GM12878 (cell line): ENCODE results near the gene MAP1A. TPM values are rescaled to one million over a fixed set of nuclear protein-coding genes. Genes with fewer than 3 reads are reported as not detected.

Source experiments
- ATAC-seq: fragments of 200-7000 bp; cut with Tn5 transposase; 3 replicates; pipeline ENCODE4 v1.9.1; 2020; ENCODE audit warnings: mild to moderate bottlenecking, moderate library complexity
- BruUV-seq: library from RNA; stranded (reverse); fragments of 400-500 nt; replicated peaks from 2 replicates; lab custom pipeline; 2021; lab: Mats Ljungman, UMichigan
- CTCF ChIA-PET: fragments of 300-600 bp; sonication (Branson Sonifier 250); formaldehyde crosslinking; extraction: SDS; loops from one replicate; lab custom pipeline; 2021; ENCODE audit warnings: inconsistent platforms; lab: Yijun Ruan, JAX
- POLR2A ChIA-PET: fragments of 350-600 bp; formaldehyde crosslinking; extraction: SDS; loops from one replicate; lab custom pipeline; 2021; ENCODE audit warnings: inconsistent platforms; lab: Charles Lee
- RAD21 ChIA-PET: fragments of 300-600 bp; sonication (Branson Sonifier 250); formaldehyde crosslinking; loops from one replicate; lab custom pipeline; 2023; ENCODE audit warnings: antibody characterized with exemption; ENCODE audit not compliant: unreplicated experiment; lab: Charles Lee
- SMC1A ChIA-PET: fragments of 300-600 bp; sonication (Branson Sonifier 250); formaldehyde crosslinking; loops from one replicate; lab custom pipeline; 2023; ENCODE audit not compliant: unreplicated experiment, uncharacterized antibody; lab: Charles Lee
- DNase-seq: peaks from one replicate; pipeline ENCODE4 v3.0.0-alpha.2; 2011; ENCODE audit warnings: low read depth, low spot score
- FAIRE-seq: peaks from 3 replicates; lab custom pipeline; 2011; peaks lifted over from hg19 to GRCh38; lab: Jason Lieb, UNC
- H2AFZ ChIP-seq: 2 replicates; pipeline ENCODE4 v1.6.0; 2011; ENCODE audit warnings: low read depth, low read length, control low read depth; ENCODE audit not compliant: control insufficient read depth
- H3K27ac ChIP-seq: 2 replicates; pipeline ENCODE4 v1.5.1; 2011; ENCODE audit warnings: control low read depth; ENCODE audit not compliant: control insufficient read depth, insufficient read depth
- H3K27me3 ChIP-seq, 2 experiments: replicated peaks in 1 of 2; 2 replicates each; pipeline versions ENCODE4 v1.6.0 to v1.6.1; 2011; ENCODE audit warnings: low read length in 1 of 2; ENCODE audit not compliant: control insufficient read depth in 2 of 2, insufficient read depth in 2 of 2
- H3K36me3 ChIP-seq, 2 experiments: 2 replicates each; pipeline ENCODE4 v1.5.1; 2011; ENCODE audit warnings: low read length in 1 of 2; ENCODE audit not compliant: control insufficient read depth in 2 of 2, insufficient read depth in 2 of 2
- H3K4me1 ChIP-seq: 2 replicates; pipeline ENCODE4 v1.6.1; 2011; ENCODE audit warnings: mild to moderate bottlenecking, low read length, moderate library complexity, mixed read lengths; ENCODE audit not compliant: control insufficient read depth, insufficient read depth
- H3K4me2 ChIP-seq: 2 replicates; pipeline ENCODE4 v1.6.0; 2011; ENCODE audit warnings: control low read depth; ENCODE audit not compliant: control insufficient read depth, insufficient read depth
- H3K4me3 ChIP-seq: fragments of 200-600 bp; sonication (generic); 2 replicates; pipeline ENCODE4 v1.5.1; 2016
- H3K79me2 ChIP-seq: 2 replicates; pipeline ENCODE4 v1.6.0; 2011; ENCODE audit warnings: low read length; ENCODE audit not compliant: control insufficient read depth, insufficient read depth
- H3K9ac ChIP-seq: 2 replicates; pipeline ENCODE4 v1.8.0; 2011; ENCODE audit warnings: low read length, control low read depth, mixed read lengths; ENCODE audit not compliant: control insufficient read depth, insufficient read depth
- H3K9me3 ChIP-seq: replicated peaks from 3 replicates; pipeline ENCODE4 v1.5.1; 2011; ENCODE audit warnings: mild to moderate bottlenecking, low read length; ENCODE audit not compliant: control insufficient read depth, insufficient read depth
- H4K20me1 ChIP-seq: 2 replicates; pipeline ENCODE4 v1.6.0; 2011; ENCODE audit not compliant: control insufficient read depth, insufficient read depth
- BMI1 ChIP-seq: fragments of 450-650 bp; IDR thresholded peaks from 2 replicates; pipeline ENCODE4 v1.6.1; 2016; ENCODE audit warnings: mild to moderate bottlenecking, moderate library complexity, borderline replicate concordance
- CREM ChIP-seq: IDR thresholded peaks from 2 replicates; pipeline ENCODE4 v1.6.1; 2014; ENCODE audit warnings: antibody characterized with exemption, low read depth
- EP300 ChIP-seq, 2 experiments: fragments of 150-350 bp in 1 of 2; IDR thresholded peaks; 2 replicates each; pipeline ENCODE4 v1.6.1; 2011 to 2012; ENCODE audit warnings: low read depth in 2 of 2, low read length in 2 of 2, borderline replicate concordance in 1 of 2, improper control_type of control experiment in 1 of 2, inconsistent platforms in 1 of 2; ENCODE audit not compliant: control insufficient read depth in 1 of 2
- ETV6 ChIP-seq, 2 experiments: fragments of 450-650 bp in 1 of 2; IDR thresholded peaks in 1 of 2; conservative IDR thresholded peaks in 1 of 2; 2 replicates each; pipeline ENCODE4 v1.6.1; 2014; ENCODE audit warnings: antibody characterized with exemption in 1 of 2, borderline replicate concordance in 1 of 2, low read depth in 1 of 2, mild to moderate bottlenecking in 1 of 2, moderate library complexity in 1 of 2
- FOXK2 ChIP-seq: fragments of 450-650 bp; IDR thresholded peaks from 2 replicates; pipeline ENCODE4 v1.6.1; 2017; ENCODE audit warnings: mild to moderate bottlenecking, moderate library complexity
- HDGF ChIP-seq: fragments of 450-650 bp; IDR thresholded peaks from 2 replicates; pipeline ENCODE4 v1.6.1; 2016; ENCODE audit warnings: antibody characterized with exemption
- NFIC ChIP-seq: IDR thresholded peaks from 2 replicates; pipeline ENCODE4 v1.6.1; 2012; ENCODE audit warnings: low read depth, mild to moderate bottlenecking, inconsistent platforms, low read length, moderate library complexity
- NFYA ChIP-seq: IDR thresholded peaks from 2 replicates; pipeline ENCODE4 v1.6.1; 2011; ENCODE audit warnings: low read depth, mild to moderate bottlenecking, low read length, improper control_type of control experiment, borderline replicate concordance
- NFYB ChIP-seq: IDR thresholded peaks from 2 replicates; pipeline ENCODE4 v1.6.1; 2011; ENCODE audit warnings: low read depth, mild to moderate bottlenecking, low read length, improper control_type of control experiment, moderate library complexity; ENCODE audit not compliant: insufficient read depth
- POLR2A ChIP-seq: IDR thresholded peaks from 2 replicates; pipeline ENCODE4 v1.6.1; 2011; ENCODE audit warnings: low read depth, mild to moderate bottlenecking, low read length
- SPI1 ChIP-seq: IDR thresholded peaks from 2 replicates; pipeline ENCODE4 v1.6.1; 2011; ENCODE audit warnings: low read depth, mild to moderate bottlenecking, low read length, moderate library complexity, borderline replicate concordance; ENCODE audit not compliant: insufficient read depth
- TARDBP ChIP-seq: IDR thresholded peaks from 2 replicates; pipeline ENCODE4 v1.6.1; 2016; ENCODE audit warnings: borderline replicate concordance
- ZSCAN29 ChIP-seq: fragments of 450-650 bp; IDR thresholded peaks from 2 replicates; pipeline ENCODE4 v1.6.1; 2017; ENCODE audit warnings: mild to moderate bottlenecking, moderate library complexity
- WGBS: methylation state at CpG from one replicate; pipeline ENCODE4 v1.1.6; 2016; ENCODE audit warnings: low lambda C conversion rate; ENCODE audit not compliant: insufficient replicate concordance, insufficient coverage; ENCODE audit errors: missing lambda C conversion rate; 5-methylcytosine and 5-hydroxymethylcytosine counted together
- in situ Hi-C: fragments of 300-500 bp; cut with MboI; formaldehyde crosslinking; loops from 9 replicates; pipeline ENCODE4 v1.14.3; 2018; ENCODE audit warnings: mixed read lengths
- intact Hi-C: fragments of 100-400 bp; cut with micrococcal nuclease; formaldehyde crosslinking; loops from one replicate; pipeline ENCODE4 v1.14.2; 2022; ENCODE audit not compliant: unreplicated experiment
- polyA plus RNA-seq, 11 experiments: library from polyadenylated mRNA; depleted of rRNA in 4 of 11; unstranded in 6 of 11; stranded (reverse) in 5 of 11; fragments of >200 nt; fragmentation: Nextera tagmentation in 4 of 11; fragmentation: Illumina TruSeq in 1 of 11; extraction: Ambion mirVana in 4 of 11; extraction: Trizol in 1 of 11; gene quantifications; 1 replicate in 1 of 11; 2 replicates in 10 of 11; pipeline versions ENCODE4 v1.2.1 to v1.2.3, GENCODE V29; 2011 to 2016; ENCODE audit warnings: inconsistent platforms in 2 of 11, missing spikeins in 2 of 11, low read depth in 1 of 11
- total RNA-seq, 4 experiments: library from RNA; depleted of rRNA in 3 of 4; stranded (reverse); fragments of >200 nt in 3 of 4; fragmentation: Illumina TruSeq in 1 of 4; extraction: Trizol in 1 of 4; gene quantifications; 2 replicates each; pipeline versions ENCODE4 v1.2.1 to v1.2.3, GENCODE V29; 2013 to 2021
- TF ChIP-seq, protein P1 (sequence below): IDR thresholded peaks from 2 replicates; pipeline ENCODE4 v1.6.1; 2012; ENCODE audit warnings: low read length, inconsistent platforms
- TF ChIP-seq, protein P2 (sequence below): fragments of 450-650 bp; conservative IDR thresholded peaks from 2 replicates; pipeline ENCODE4 v1.6.1; 2017; ENCODE audit warnings: mild to moderate bottlenecking, moderate library complexity
- TF ChIP-seq, protein P3 (sequence below): fragments of 450-650 bp; IDR thresholded peaks from 2 replicates; pipeline ENCODE4 v1.6.1; 2016; ENCODE audit warnings: mild to moderate bottlenecking

MAP1A gene
- total and polyA plus RNA-seq, 10 of the 15 experiments (the other 5 are each of a cell fraction or from before 2014, with no cell fraction given): under 0.01 to 0.10 (median 0.05) TPM

DNA sequence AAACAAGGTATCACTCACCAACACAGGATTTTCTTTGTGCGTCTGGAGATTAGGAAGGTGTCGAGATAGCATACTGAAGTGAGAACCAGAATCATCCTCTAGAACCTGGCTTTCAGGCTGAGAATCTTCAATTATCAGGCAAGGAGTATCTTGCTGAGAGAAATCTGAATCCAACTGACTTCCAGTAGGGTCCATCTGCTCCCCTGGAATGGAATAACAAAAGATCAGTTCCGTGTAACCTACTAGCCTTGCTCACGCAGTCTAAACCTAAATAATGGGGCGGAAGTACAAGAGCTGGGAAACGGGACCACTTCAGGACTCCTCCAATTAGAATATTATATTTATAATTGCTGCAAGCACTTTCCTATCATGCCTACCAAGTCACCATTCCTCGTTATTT is 25.1 kb upstream of the MAP1A start (continued):
- no peak for TF ChIP-seq ETV6 (conservative IDR thresholded peaks at IDR 0.05 in 1 of 2, IDR thresholded peaks at IDR 0.05 in 1 of 2; ENCODE audit: borderline replicate concordance in 1 of 2, low read depth in 1 of 2)
- TF ChIP-seq EP300 (IDR thresholded peaks at IDR 0.05; ENCODE audit: borderline replicate concordance in 1 of 2, control insufficient read depth in 1 of 2, low read depth in 2 of 2, low read length in 2 of 2): no peak
- TF ChIP-seq NFYB: no peak
- TF ChIP-seq, protein P1, sequence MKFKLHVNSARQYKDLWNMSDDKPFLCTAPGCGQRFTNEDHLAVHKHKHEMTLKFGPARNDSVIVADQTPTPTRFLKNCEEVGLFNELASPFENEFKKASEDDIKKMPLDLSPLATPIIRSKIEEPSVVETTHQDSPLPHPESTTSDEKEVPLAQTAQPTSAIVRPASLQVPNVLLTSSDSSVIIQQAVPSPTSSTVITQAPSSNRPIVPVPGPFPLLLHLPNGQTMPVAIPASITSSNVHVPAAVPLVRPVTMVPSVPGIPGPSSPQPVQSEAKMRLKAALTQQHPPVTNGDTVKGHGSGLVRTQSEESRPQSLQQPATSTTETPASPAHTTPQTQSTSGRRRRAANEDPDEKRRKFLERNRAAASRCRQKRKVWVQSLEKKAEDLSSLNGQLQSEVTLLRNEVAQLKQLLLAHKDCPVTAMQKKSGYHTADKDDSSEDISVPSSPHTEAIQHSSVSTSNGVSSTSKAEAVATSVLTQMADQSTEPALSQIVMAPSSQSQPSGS: no peak
- no peak for TF ChIP-seq HDGF
- TF ChIP-seq ZSCAN29: no peak
- no peak for TF ChIP-seq NFIC

DNA sequence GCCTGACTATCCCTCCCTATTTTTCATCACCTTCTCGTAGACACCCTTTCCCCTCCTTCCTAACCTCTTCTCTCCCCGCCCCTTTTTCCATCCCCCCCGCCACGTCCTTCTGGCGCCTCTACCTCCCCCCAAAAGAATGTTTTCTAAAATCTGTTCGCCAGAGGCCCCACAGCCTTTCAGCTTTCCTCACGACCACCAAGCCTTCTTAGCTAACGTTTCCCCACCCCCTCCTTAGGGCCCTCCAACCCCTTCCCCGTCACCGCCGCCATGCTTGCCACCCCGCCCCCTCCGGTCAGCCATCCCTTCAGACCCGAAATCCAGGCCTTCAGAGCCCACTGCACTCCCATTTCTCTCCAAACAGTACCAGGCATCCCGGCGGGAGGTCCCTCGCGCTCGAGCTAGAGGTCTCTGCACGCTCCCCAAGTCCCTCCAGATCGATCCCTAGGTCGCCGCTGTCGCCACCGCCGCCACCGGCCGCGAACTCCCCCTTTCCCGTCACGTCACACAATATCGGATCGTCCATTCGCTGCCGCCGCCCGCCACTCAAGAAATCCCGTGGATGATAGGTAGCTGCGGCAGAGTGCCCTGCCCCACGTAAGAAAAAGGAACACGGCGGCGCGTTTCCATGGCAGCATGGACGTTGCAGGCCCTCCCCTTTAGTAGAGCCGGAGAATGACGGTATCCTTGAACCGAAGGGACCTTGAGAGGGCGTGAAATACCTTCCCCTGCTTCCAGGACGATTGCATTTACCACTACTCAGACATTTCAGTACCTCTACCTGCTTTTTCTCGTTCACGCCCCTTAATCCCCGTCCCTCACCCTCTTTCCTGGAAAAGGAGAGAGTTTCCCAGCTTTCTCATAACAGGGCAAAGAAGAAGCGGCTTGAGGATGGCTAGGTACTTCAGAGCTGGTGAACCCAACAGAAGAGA is 24.5 kb upstream of the MAP1A start, which contains the start of gene TP53BP1:
TSS of gene TP53BP1 (minus strand) at position 484 of the 929 bp plus-strand sequence. CDS start at position 371, 113 bp downstream.
- peak within 1 kb of the TSS; percentile 93 for H3K4me2 ChIP-seq
- H3K27ac ChIP-seq: peak within 1 kb of the TSS; percentile 58
- H3K27me3 ChIP-seq: no peaks in the 10 kb centered on the region
- intact Hi-C loops (no loop called here), in situ Hi-C loops (no loop called here)
- H3K4me1 ChIP-seq: peaks cover 3% of the 10 kb centered on the region; the same call in 1 of the 2 replicates
- peaks cover 6% of the 10 kb centered on the region for H3K79me2 ChIP-seq
- under 1% methylated on average over 49 of the region's 54 CpGs for WGBS
- CTCF ChIA-PET: interaction anchor here (0.7 to 9.9 kb wide), 6 partner anchors 9 to 208 kb away, joined by 3 to 88 read pairs (median 4); partner anchors contain the start of gene MAP1A
- BruUV-seq: no TSS peak
- POLR2A ChIA-PET: interaction anchor here (0.6 to 3.9 kb wide), 3 partner anchors 18 to 300 kb away, joined by 5 to 14 read pairs (median 11); no protein-coding TSS in a partner anchor
- SMC1A ChIA-PET: interaction anchor here (0.9 to 3.4 kb wide), 5 partner anchors 8 to 32 kb away, joined by 3 to 13 read pairs (median 5); no protein-coding TSS in a partner anchor
- H3K9ac ChIP-seq: peak within 1 kb of the TSS; percentile 66; the same call in 1 of the 2 replicates
- no peaks in the 10 kb centered on the region for H3K9me3 ChIP-seq
- peaks cover 0 to 3% of the 10 kb centered on the region in 2 experiments; a peak in 2 of 4 replicates for H3K36me3 ChIP-seq
- RAD21 ChIA-PET: interaction anchor here (1.4 to 3.1 kb wide), 2 partner anchors 9 to 18 kb away, joined by 5 to 18 read pairs; no protein-coding TSS in a partner anchor
- DNase-seq: peak; percentile 75
- no peaks in the 10 kb centered on the region for H4K20me1 ChIP-seq
- H3K4me3 ChIP-seq: peak within 1 kb of the TSS; percentile 88
- peak; percentile 88 for FAIRE-seq
- peak within 1 kb of the TSS; percentile 100 for H2AFZ ChIP-seq
- peak; percentile 100 for ATAC-seq
- TF ChIP-seq, protein P2, sequence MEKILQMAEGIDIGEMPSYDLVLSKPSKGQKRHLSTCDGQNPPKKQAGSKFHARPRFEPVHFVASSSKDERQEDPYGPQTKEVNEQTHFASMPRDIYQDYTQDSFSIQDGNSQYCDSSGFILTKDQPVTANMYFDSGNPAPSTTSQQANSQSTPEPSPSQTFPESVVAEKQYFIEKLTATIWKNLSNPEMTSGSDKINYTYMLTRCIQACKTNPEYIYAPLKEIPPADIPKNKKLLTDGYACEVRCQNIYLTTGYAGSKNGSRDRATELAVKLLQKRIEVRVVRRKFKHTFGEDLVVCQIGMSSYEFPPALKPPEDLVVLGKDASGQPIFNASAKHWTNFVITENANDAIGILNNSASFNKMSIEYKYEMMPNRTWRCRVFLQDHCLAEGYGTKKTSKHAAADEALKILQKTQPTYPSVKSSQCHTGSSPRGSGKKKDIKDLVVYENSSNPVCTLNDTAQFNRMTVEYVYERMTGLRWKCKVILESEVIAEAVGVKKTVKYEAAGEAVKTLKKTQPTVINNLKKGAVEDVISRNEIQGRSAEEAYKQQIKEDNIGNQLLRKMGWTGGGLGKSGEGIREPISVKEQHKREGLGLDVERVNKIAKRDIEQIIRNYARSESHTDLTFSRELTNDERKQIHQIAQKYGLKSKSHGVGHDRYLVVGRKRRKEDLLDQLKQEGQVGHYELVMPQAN: peak; percentile 67
- TF ChIP-seq POLR2A (peak; percentile 74), CREM (peak; percentile 96), BMI1 (peak; percentile 92), NFYA (peak; percentile 27; the same call in 1 of the 2 replicates), TARDBP (no peak), FOXK2 (no peak), SPI1 (peak; percentile 61; the same call in 1 of the 2 replicates)
- TF ChIP-seq, protein P3, sequence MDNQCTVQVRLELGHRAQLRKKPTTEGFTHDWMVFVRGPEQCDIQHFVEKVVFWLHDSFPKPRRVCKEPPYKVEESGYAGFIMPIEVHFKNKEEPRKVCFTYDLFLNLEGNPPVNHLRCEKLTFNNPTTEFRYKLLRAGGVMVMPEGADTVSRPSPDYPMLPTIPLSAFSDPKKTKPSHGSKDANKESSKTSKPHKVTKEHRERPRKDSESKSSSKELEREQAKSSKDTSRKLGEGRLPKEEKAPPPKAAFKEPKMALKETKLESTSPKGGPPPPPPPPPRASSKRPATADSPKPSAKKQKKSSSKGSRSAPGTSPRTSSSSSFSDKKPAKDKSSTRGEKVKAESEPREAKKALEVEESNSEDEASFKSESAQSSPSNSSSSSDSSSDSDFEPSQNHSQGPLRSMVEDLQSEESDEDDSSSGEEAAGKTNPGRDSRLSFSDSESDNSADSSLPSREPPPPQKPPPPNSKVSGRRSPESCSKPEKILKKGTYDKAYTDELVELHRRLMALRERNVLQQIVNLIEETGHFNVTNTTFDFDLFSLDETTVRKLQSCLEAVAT: peak; percentile 64; the same call in 1 of the 2 replicates
